B cell (primary cell): Measurements from ENCODE around the gene FHDC1.

Experiments used
- CTCF ChIP-seq: fragments of 200-600 bp; IDR thresholded peaks from one replicate; pipeline ENCODE4 v1.8.0; 2022; ENCODE audit warnings: antibody characterized with exemption, mild to moderate bottlenecking
- EZH2 ChIP-seq: IDR thresholded peaks from 2 replicates; pipeline ENCODE4 v1.6.1; 2012; ENCODE audit warnings: borderline replicate concordance, low read depth, mild to moderate bottlenecking, moderate library complexity, low read length; ENCODE audit not compliant: insufficient read depth, poor library complexity, severe bottlenecking

GRCh38 chr4:152961773-152962115 is 25.6 kb downstream of the FHDC1 start:
- no peak for TF ChIP-seq CTCF
- no peak for TF ChIP-seq EZH2
